Keratinocyte (primary cell): ENCODE measurements around the gene NPM1.

Experiments
- CTCF ChIP-seq, 3 experiments: IDR thresholded peaks in 1 of 3; conservative IDR thresholded peaks in 1 of 3; optimal IDR thresholded peaks in 1 of 3; 2 replicates in 2 of 3; 3 replicates in 1 of 3; pipeline versions ENCODE3 to v1.5.1; 2011; ENCODE audit warnings: low read length in 3 of 3, mild to moderate bottlenecking in 3 of 3, moderate library complexity in 2 of 3, control low read depth in 1 of 3, inconsistent platforms in 1 of 3; ENCODE audit not compliant: insufficient read depth in 2 of 3; ENCODE audit errors: extremely low read depth in 1 of 3
- EZH2 ChIP-seq: IDR thresholded peaks from one replicate; pipeline ENCODE4 v1.6.1; 2012; ENCODE audit warnings: inconsistent platforms, mild to moderate bottlenecking, low read length, moderate library complexity

- TF ChIP-seq CTCF (optimal IDR thresholded peaks at IDR 0.05 in 1 of 3, IDR thresholded peaks at IDR 0.05 in 1 of 3, conservative IDR thresholded peaks at IDR 0.05 in 1 of 3; ENCODE audit: extremely low read depth in 1 of 3, insufficient read depth in 2 of 3, low read length in 3 of 3) (no peak), EZH2 (no peak)
Observed at GRCh38 chr5:171428168-171428696, 40.6 kb downstream of the NPM1 start.
